ENCODE results near the gene JAK3. TPM values are rescaled to one million over a fixed set of nuclear protein-coding genes. Genes with fewer than 3 reads are reported as not detected.
A peak's percentile ranks its signal among the peaks of the same experiment; 100 is the strongest.

JAK3 gene
- total RNA-seq, 1 experiment from 2014 or later = 3.3 TPM

- H3K18ac ChIP-seq (ENCODE audit: insufficient read length, low read depth, low read length) = no peak overlapping the region
- WGBS (ENCODE audit: extremely low coverage, insufficient read length, low lambda C conversion rate) = no CpG with 5 or more reads among the region's 33 CpGs
- Mint-ChIP-seq H3K27ac (no peak overlapping the region), H3K4me1 (no peaks in the 10 kb centered on the region), H3K9me3 (no peaks in the 10 kb centered on the region), H3K4me3 (no peak overlapping the region), H3K27me3 (ENCODE audit: low read depth) (peaks cover 2% of the 10 kb centered on the region; the same call in 1 of the 2 replicates), H3K36me3 (ENCODE audit: insufficient read depth in 1 of 3, low read depth in 3 of 3) (no peaks in the 10 kb centered on the region)
- no peak for TF ChIP-seq CTCF (conservative IDR thresholded peaks at IDR 0.05)
- no peak overlapping the region for H4K8ac ChIP-seq (replicated peaks; ENCODE audit: insufficient read length, low read depth, low read length)
- no peak overlapping the region for H3K23ac ChIP-seq (ENCODE audit: insufficient read length, low read depth, low read length)
- H3K27me3 ChIP-seq (ENCODE audit: insufficient read depth, low read length) = no peaks in the 10 kb centered on the region
- H3K14ac ChIP-seq (ENCODE audit: insufficient read depth, low read length) = no peak overlapping the region
- no peak overlapping the region for H3T11ph ChIP-seq (ENCODE audit: low read length)
- no peak overlapping the region for H2AFZ ChIP-seq (ENCODE audit: low read length)
- no peaks in the 10 kb centered on the region for H3K9me3 ChIP-seq (ENCODE audit: control insufficient read depth, low read depth, low read length)
- no peak overlapping the region for H3K9ac ChIP-seq (ENCODE audit: extremely low read depth, insufficient read length, low read length)
- H3K4me2 ChIP-seq (ENCODE audit: insufficient read depth, insufficient read length, low read length) = no peak overlapping the region
- no peak overlapping the region for H3K27ac ChIP-seq (ENCODE audit: insufficient read length, low read depth, low read length)
- H3K56ac ChIP-seq (ENCODE audit: insufficient read length, low read depth, low read length) = no peak overlapping the region
- no peaks in the 10 kb centered on the region for H3K79me2 ChIP-seq (ENCODE audit: insufficient read depth, low read length)
- no peaks in the 10 kb centered on the region for H3K4me1 ChIP-seq (ENCODE audit: insufficient read depth, low read length)
- DNase-seq = peak; percentile 34
- no peak overlapping the region for H2BK5ac ChIP-seq (ENCODE audit: insufficient read length, low read length)
- no peaks in the 10 kb centered on the region for H3K79me1 ChIP-seq (ENCODE audit: insufficient read depth, low read depth, low read length, poor library complexity, severe bottlenecking)
- no peak overlapping the region for H3K4ac ChIP-seq (ENCODE audit: low read depth, low read length)
- H4K5ac ChIP-seq (ENCODE audit: insufficient read length, low read depth, low read length) = no peak overlapping the region
- no peaks in the 10 kb centered on the region for H3K23me2 ChIP-seq (ENCODE audit: insufficient read length, low read depth, low read length, poor library complexity, severe bottlenecking)
- H2AK5ac ChIP-seq (ENCODE audit: insufficient read length, low read length) = no peak overlapping the region
- H4K20me1 ChIP-seq (ENCODE audit: control insufficient read depth, insufficient read depth, insufficient read length) = no peaks in the 10 kb centered on the region
- no peak overlapping the region for H2BK120ac ChIP-seq (ENCODE audit: low read depth, low read length, poor library complexity, severe bottlenecking)
- no peak overlapping the region for H2BK12ac ChIP-seq (ENCODE audit: insufficient read length, low read depth, low read length)
- no peak overlapping the region for H2BK20ac ChIP-seq (ENCODE audit: low read depth, low read length, poor library complexity, severe bottlenecking)
- no peak overlapping the region for H4K91ac ChIP-seq (ENCODE audit: insufficient read length, low read depth, low read length)
- no peak overlapping the region for H2BK15ac ChIP-seq (ENCODE audit: low read depth, low read length)
Observed at GRCh38 chr19:17883627-17884410, 36.0 kb upstream of the JAK3 start.
